Liver (tissue), 9 donors: ENCODE measurements around the gene RTN3. TPM values are rescaled to one million over a fixed set of nuclear protein-coding genes. Genes with fewer than 3 reads are reported as not detected.
"Not testable (repeated sequence)": the region's sequence is repeated elsewhere in the genome, so short reads cannot be mapped to it uniquely, and the experiment has no call there.

Experiments used
- DNase-seq: peaks from one replicate; pipeline ENCODE4 v3.0.0-alpha.2; 2017; ENCODE audit warnings: low spot score
- H3K27ac ChIP-seq, 2 donors: one replicate each; pipeline ENCODE4 v1.7.0; 2013; ENCODE audit warnings: inconsistent platforms in 2 of 2, low read length in 2 of 2, control low read depth in 1 of 2, low read depth in 1 of 2, mild to moderate bottlenecking in 1 of 2
- H3K27me3 ChIP-seq, 4 donors: one replicate each; pipeline versions ENCODE4 v1.6.1 to v1.7.0; 2013; ENCODE audit warnings: low read length in 3 of 4, inconsistent platforms in 1 of 4, mild to moderate bottlenecking in 1 of 4, moderate library complexity in 1 of 4; ENCODE audit not compliant: control insufficient read depth in 4 of 4, insufficient read depth in 4 of 4
- H3K36me3 ChIP-seq, 4 donors: one replicate each; pipeline versions ENCODE4 v1.6.1 to v1.7.0; 2013; ENCODE audit warnings: low read length in 3 of 4, mild to moderate bottlenecking in 3 of 4, low read depth in 1 of 4, moderate library complexity in 1 of 4; ENCODE audit not compliant: control insufficient read depth in 4 of 4, insufficient read depth in 3 of 4
- H3K4me1 ChIP-seq, 4 donors: one replicate each; pipeline versions ENCODE4 v1.6.1 to v1.7.0; 2013; ENCODE audit warnings: low read length in 3 of 4, mild to moderate bottlenecking in 3 of 4, moderate library complexity in 1 of 4; ENCODE audit not compliant: control insufficient read depth in 4 of 4, insufficient read depth in 4 of 4
- H3K4me3 ChIP-seq, 3 donors: one replicate each; pipeline versions ENCODE4 v1.6.1 to v1.7.0; 2013; ENCODE audit warnings: low read length in 3 of 3, control low read depth in 1 of 3, low read depth in 1 of 3, mild to moderate bottlenecking in 1 of 3
- H3K9ac ChIP-seq, 2 donors: one replicate each; pipeline ENCODE4 v1.7.0; 2013; ENCODE audit warnings: low read length in 2 of 2, mild to moderate bottlenecking in 2 of 2, moderate library complexity in 2 of 2, control low read depth in 1 of 2, low read depth in 1 of 2
- H3K9me3 ChIP-seq, 4 donors: one replicate each; pipeline versions ENCODE4 v1.6.1 to v1.7.0; 2013; ENCODE audit warnings: low read length in 3 of 4; ENCODE audit not compliant: control insufficient read depth in 4 of 4
- ATF3 ChIP-seq: IDR thresholded peaks from 2 replicates; pipeline ENCODE4 v1.6.1; 2016; ENCODE audit warnings: antibody characterized with exemption
- EGR1 ChIP-seq, 2 donors: IDR thresholded peaks; 2 replicates each; pipeline ENCODE4 v1.6.1; 2016 to 2018; ENCODE audit warnings: antibody characterized with exemption in 2 of 2, low read depth in 2 of 2
- FOXA1 ChIP-seq: IDR thresholded peaks from 2 replicates; pipeline ENCODE4 v1.6.1; 2016; ENCODE audit warnings: antibody characterized with exemption
- FOXA2 ChIP-seq: IDR thresholded peaks from 2 replicates; pipeline ENCODE4 v1.6.1; 2016; ENCODE audit warnings: antibody characterized with exemption
- GABPA ChIP-seq, 2 donors: IDR thresholded peaks in 1 of 2; conservative IDR thresholded peaks in 1 of 2; 2 replicates each; pipeline ENCODE4 v1.6.1; 2016; ENCODE audit warnings: antibody characterized with exemption in 2 of 2, mild to moderate bottlenecking in 1 of 2, moderate library complexity in 1 of 2
- HNF4A ChIP-seq, 2 donors: conservative IDR thresholded peaks; 2 replicates each; pipeline ENCODE4 v1.6.1; 2016; ENCODE audit warnings: antibody characterized with exemption in 2 of 2, mild to moderate bottlenecking in 2 of 2
- HNF4G ChIP-seq: IDR thresholded peaks from 2 replicates; pipeline ENCODE4 v1.6.1; 2016; ENCODE audit warnings: antibody characterized with exemption
- JUND ChIP-seq, 2 donors: IDR thresholded peaks; 2 replicates each; pipeline ENCODE4 v1.6.1; 2016; ENCODE audit warnings: antibody characterized with exemption in 2 of 2
- NR2F2 ChIP-seq: IDR thresholded peaks from 2 replicates; pipeline ENCODE4 v1.6.1; 2016; ENCODE audit warnings: antibody characterized with exemption
- RAD21 ChIP-seq, 2 donors: IDR thresholded peaks; 2 replicates each; pipeline ENCODE4 v1.6.1; 2016; ENCODE audit warnings: antibody characterized with exemption in 2 of 2, mild to moderate bottlenecking in 2 of 2
- RXRA ChIP-seq, 2 donors: IDR thresholded peaks; 2 replicates each; pipeline ENCODE4 v1.6.1; 2017 to 2018; ENCODE audit warnings: antibody characterized with exemption in 2 of 2, mild to moderate bottlenecking in 1 of 2
- SP1 ChIP-seq: IDR thresholded peaks from 2 replicates; pipeline ENCODE4 v1.6.1; 2018; ENCODE audit warnings: antibody characterized with exemption, mild to moderate bottlenecking
- TAF1 ChIP-seq: conservative IDR thresholded peaks from 2 replicates; pipeline ENCODE4 v1.6.1; 2016; ENCODE audit warnings: antibody characterized with exemption, mild to moderate bottlenecking
- ZBTB33 ChIP-seq: IDR thresholded peaks from 2 replicates; pipeline ENCODE4 v1.6.1; 2016; ENCODE audit warnings: antibody characterized with exemption
- WGBS: extraction: QIAGEN DNeasy Blood & Tissue Kit; methylation state at CpG from one replicate; pipeline ENCODE4 v1.1.7; 2013; 5-methylcytosine and 5-hydroxymethylcytosine counted together
- polyA plus RNA-seq, 2 donors: library from polyadenylated mRNA; stranded (reverse) in 1 of 2; unstranded in 1 of 2; fragments of 200-250 nt in 1 of 2; fragments of >200 nt in 1 of 2; fragmentation: Nextera tagmentation in 1 of 2; extraction: Ambion mirVana in 1 of 2; gene quantifications; one replicate each; pipeline versions ENCODE4 v1.2.1 to v1.2.3, GENCODE V29; 2013 to 2015
- total RNA-seq, 2 donors: library from RNA; depleted of rRNA; stranded (reverse); fragments of >200 nt; gene quantifications; one replicate each; pipeline ENCODE4 v1.2.3, GENCODE V29; 2014
- TF ChIP-seq, protein P1 (sequence below): fragments of 150-350 bp; IDR thresholded peaks from 2 replicates; pipeline ENCODE4 v1.5.1; 2017; ENCODE audit warnings: improper control_type of control experiment, low read depth, low read length; ENCODE audit not compliant: missing input control
- TF ChIP-seq, protein P2 (sequence below): IDR thresholded peaks from 2 replicates; pipeline ENCODE4 v1.6.1; 2016; ENCODE audit warnings: antibody characterized with exemption
- TF ChIP-seq, protein P3 (sequence below): IDR thresholded peaks from 2 replicates; pipeline ENCODE4 v1.6.1; 2016; ENCODE audit warnings: antibody characterized with exemption, mild to moderate bottlenecking
- donor health status: healthy.
- donor health status: healthy.
- donor health status: healthy.
- donor health status: healthy.
- donor health status: healthy.

RTN3 gene
- total and polyA plus RNA-seq, 4 donors: 29.7 to 49.3 (median 31.4) TPM

- Histone ChIP-seq H3K4me3 (no peak overlapping the region), H3K4me1 (peaks cover 3 to 10% (median 6%) of the 10 kb centered on the region in 4 donors), H3K36me3 (peaks cover 7 to 18% (median 10%) of the 10 kb centered on the region in 4 donors), H3K9me3 (no peaks in the 10 kb centered on the region), H3K27ac (no peak overlapping the region), H3K27me3 (no peaks in the 10 kb centered on the region), H3K9ac (no peak overlapping the region)
- WGBS: 57% methylated on average over 10 of the region's 10 CpGs
- peak; percentile 61 for DNase-seq
- TF ChIP-seq, protein P1, sequence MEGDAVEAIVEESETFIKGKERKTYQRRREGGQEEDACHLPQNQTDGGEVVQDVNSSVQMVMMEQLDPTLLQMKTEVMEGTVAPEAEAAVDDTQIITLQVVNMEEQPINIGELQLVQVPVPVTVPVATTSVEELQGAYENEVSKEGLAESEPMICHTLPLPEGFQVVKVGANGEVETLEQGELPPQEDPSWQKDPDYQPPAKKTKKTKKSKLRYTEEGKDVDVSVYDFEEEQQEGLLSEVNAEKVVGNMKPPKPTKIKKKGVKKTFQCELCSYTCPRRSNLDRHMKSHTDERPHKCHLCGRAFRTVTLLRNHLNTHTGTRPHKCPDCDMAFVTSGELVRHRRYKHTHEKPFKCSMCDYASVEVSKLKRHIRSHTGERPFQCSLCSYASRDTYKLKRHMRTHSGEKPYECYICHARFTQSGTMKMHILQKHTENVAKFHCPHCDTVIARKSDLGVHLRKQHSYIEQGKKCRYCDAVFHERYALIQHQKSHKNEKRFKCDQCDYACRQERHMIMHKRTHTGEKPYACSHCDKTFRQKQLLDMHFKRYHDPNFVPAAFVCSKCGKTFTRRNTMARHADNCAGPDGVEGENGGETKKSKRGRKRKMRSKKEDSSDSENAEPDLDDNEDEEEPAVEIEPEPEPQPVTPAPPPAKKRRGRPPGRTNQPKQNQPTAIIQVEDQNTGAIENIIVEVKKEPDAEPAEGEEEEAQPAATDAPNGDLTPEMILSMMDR: peak; percentile 83
- TF ChIP-seq GABPA (IDR thresholded peaks at IDR 0.05 in 1 of 2, conservative IDR thresholded peaks at IDR 0.05 in 1 of 2) (no peak), JUND (IDR thresholded peaks at IDR 0.05) (no peak), HNF4G (peak; percentile 32), ATF3 (no peak), ZBTB33 (no peak), FOXA1 (no peak), NR2F2 (no peak), EGR1 (IDR thresholded peaks at IDR 0.05; ENCODE audit: low read depth in 2 of 2) (no peak), FOXA2 (no peak), TAF1 (no peak), SP1 (no peak), RXRA (IDR thresholded peaks at IDR 0.05) (peak in 1 of 2 donors; percentile 10), RAD21 (IDR thresholded peaks at IDR 0.05) (peak; percentile 97 to 98), HNF4A (conservative IDR thresholded peaks at IDR 0.05) (peak in 1 of 2 donors; percentile 20)
- TF ChIP-seq, protein P2, sequence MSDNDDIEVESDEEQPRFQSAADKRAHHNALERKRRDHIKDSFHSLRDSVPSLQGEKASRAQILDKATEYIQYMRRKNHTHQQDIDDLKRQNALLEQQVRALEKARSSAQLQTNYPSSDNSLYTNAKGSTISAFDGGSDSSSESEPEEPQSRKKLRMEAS: no peak
- TF ChIP-seq, protein P3, sequence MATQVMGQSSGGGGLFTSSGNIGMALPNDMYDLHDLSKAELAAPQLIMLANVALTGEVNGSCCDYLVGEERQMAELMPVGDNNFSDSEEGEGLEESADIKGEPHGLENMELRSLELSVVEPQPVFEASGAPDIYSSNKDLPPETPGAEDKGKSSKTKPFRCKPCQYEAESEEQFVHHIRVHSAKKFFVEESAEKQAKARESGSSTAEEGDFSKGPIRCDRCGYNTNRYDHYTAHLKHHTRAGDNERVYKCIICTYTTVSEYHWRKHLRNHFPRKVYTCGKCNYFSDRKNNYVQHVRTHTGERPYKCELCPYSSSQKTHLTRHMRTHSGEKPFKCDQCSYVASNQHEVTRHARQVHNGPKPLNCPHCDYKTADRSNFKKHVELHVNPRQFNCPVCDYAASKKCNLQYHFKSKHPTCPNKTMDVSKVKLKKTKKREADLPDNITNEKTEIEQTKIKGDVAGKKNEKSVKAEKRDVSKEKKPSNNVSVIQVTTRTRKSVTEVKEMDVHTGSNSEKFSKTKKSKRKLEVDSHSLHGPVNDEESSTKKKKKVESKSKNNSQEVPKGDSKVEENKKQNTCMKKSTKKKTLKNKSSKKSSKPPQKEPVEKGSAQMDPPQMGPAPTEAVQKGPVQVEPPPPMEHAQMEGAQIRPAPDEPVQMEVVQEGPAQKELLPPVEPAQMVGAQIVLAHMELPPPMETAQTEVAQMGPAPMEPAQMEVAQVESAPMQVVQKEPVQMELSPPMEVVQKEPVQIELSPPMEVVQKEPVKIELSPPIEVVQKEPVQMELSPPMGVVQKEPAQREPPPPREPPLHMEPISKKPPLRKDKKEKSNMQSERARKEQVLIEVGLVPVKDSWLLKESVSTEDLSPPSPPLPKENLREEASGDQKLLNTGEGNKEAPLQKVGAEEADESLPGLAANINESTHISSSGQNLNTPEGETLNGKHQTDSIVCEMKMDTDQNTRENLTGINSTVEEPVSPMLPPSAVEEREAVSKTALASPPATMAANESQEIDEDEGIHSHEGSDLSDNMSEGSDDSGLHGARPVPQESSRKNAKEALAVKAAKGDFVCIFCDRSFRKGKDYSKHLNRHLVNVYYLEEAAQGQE: no peak
Measured at GRCh38 chr11:63635762-63636465, 45.4 kb upstream of the RTN3 start.

- not testable (repeated sequence) for H3K9me3 ChIP-seq, H3K4me1 ChIP-seq, H3K27ac ChIP-seq, H3K9ac ChIP-seq, DNase-seq, H3K4me3 ChIP-seq, H3K27me3 ChIP-seq
- 97% methylated on average over 8 of the region's 8 CpGs for WGBS
- H3K36me3 ChIP-seq: peaks cover 4 to 25% (median 13%) of the 10 kb centered on the region in 4 donors
Measured at GRCh38 chr11:63638436-63638835, 42.9 kb upstream of the RTN3 start.
